ENCODE measurements around the gene EFNA5.

EFNA5 gene

DNA sequence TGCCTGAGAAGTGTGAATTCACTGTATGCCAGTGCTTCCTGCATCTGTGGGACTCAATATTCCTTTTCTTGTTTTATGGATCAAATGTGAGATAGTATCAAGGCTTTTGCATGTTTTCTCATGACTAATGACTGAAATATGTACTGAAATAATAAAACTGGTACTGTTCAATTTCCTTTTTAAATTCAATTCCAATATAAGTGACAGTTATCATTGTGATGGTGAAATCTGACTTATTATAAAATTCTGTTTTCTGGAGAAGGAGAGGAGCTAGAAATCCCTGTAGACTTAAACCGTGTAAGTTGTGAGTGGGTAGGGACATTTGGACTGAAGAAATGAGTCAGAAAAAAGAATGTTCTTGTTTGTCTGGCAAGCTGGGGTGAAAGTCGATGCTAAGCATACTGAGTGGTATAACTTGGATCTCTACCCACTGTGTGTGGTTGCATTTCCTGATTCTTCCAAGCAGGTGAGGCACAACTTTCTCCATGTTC is 245.2 kb downstream of the EFNA5 start:
- DNase-seq (ENCODE audit: low read depth) = no peak

DNA sequence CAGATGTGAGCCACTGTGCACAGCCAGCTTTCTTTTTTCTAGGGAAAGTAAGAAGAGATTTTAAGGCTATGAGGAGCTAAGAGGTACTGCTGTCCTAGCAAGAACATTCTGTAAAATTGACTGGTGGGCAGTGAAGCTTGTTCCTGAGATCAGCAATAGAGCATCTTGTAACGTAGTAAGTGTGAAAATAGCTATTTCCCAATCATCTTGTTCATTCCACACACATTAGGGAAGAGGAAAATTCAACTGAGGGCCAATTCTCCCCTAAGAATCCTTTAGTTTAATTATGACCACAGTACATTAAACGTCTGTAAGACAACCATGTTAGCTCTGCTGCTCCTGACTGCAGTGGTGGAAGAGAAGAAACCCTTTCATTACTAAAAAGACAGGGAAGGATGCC is 246.2 kb downstream of the EFNA5 start:
- no peak for DNase-seq (ENCODE audit: low read depth)

DNA sequence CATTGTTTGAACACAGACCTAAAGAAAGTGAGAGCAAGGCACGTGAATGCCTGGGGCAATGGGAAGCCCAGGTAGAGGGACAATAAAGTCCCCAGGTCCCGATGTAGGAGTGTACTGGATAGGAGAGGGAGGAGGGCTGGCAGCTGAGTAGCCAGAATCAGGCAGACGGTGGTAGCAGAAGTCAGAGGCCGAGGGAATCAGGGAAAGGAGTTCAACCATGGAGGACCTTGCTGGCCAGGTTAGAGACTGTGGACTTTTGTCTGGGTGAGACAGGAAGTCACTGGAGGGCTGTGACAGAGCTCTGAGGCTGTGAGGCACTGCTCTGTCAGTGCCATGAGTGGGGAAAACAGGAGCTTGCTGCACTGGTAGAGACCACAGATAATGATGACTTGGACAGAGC is 248.2 kb downstream of the EFNA5 start:
- DNase-seq (ENCODE audit: low read depth) = no peak

DNA sequence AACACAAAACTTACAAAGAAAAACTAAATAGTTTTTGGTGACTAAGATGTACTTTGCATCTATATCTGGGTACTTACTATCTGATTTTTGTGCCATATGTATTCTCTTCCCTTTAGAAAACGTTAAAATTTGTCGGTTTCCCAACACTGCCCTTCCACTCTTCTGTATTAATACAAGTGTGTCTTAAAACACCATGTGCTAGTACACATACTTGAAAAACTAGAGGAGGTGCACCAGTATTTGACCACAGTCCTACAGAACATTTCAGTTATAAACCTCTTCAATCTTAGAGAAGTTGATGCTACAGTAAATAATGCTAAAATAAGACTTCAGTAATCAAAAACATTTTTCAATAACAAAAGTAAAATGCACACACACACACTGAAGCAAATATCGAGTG is 251.2 kb downstream of the EFNA5 start:
- no peak for DNase-seq (ENCODE audit: low read depth)

DNA sequence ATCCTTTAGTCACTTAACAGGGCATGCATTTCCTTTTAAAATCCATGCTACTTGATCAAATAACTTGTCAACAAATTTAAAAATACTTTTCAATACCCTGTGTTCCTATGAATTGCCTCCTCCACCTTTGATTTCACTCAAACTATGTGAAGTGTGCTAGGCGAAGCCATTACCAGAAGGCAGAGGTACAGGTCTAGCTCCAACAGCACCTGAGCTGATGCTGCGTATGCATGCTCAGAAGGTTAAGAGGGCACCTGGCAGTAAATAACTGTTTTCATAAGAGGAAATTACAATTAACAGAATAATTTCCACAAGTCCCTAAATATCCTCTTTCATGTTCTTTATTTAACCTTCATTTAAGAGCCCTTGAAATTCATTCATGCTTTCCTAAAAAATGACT is 251.8 kb downstream of the EFNA5 start:
- DNase-seq (ENCODE audit: low read depth) = no peak

DNA sequence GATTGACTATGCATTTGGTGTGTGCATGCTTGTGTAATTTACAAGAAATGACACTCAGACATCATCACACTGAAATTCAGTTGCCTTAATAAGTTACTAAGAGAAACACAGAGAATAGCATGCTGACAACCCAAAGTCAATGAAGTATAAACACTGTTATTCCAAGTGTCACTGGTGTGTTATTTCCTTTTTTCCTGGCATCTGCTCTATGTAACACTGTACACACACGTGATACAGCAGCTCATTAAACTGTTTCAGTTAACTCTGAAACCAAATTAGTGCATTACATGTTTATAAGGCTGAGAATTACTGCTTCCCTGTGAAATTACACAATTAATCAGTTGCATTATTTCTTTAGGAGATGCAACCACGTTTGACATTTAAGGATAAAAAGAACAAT is 252.7 kb downstream of the EFNA5 start:
- no peak for DNase-seq (ENCODE audit: low read depth)

DNA sequence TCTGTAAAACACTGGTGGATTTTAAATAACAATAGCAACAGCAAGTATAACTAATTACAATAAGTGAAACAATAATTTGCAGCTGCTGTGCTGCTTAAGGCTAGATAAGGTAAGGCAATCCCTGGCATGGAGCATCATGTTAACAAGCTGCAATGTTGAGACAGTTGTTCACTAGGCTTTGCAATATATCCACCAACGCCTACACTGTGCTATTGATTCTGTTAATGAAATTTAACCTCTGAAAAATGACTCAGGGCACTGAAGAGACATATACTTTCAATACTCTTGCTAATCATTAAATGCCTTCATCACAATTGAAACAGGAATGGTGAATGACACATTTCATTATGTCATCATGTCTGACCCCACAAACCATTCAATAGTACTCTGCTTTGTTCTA is 255.0 kb downstream of the EFNA5 start:
- no peak for DNase-seq (ENCODE audit: low read depth)

DNA sequence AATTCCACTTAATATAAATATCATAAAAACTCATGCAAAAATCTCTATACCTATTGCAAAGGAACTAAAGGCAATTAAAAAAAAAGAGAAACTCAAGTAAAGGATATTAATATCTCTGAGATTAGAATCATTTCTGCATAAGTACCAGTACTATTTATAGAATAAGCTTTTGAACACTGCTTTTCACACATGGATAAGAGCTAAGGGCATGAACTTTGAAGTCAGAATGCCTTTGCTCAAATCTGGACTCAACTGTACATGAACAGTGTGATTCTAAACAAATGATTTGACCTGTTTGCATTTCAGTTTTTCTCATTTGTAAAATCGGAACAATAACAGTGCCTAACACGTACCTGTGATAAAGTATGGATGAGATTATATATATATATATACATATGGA is 255.9 kb downstream of the EFNA5 start:
- no peak for DNase-seq (ENCODE audit: low read depth)

DNA sequence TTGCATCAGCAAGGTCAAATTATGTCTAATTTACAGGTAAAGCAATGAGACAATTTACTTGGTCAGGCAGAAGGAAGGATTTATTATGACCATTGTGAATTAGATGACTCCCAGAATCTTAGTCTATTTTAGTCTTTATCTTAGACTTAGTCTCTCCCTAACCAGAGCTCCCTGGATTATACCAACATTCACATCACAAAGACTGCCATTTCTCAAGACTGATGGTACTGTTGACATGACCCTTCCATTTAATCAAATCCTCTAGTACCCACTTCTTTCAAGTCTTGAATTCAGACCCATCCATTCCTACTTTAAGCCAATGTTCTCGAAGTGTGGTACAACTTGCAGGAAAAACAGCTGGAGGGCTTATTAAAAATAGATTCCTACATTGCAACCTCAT is 257.0 kb downstream of the EFNA5 start:
- DNase-seq (ENCODE audit: low read depth) = no peak

DNA sequence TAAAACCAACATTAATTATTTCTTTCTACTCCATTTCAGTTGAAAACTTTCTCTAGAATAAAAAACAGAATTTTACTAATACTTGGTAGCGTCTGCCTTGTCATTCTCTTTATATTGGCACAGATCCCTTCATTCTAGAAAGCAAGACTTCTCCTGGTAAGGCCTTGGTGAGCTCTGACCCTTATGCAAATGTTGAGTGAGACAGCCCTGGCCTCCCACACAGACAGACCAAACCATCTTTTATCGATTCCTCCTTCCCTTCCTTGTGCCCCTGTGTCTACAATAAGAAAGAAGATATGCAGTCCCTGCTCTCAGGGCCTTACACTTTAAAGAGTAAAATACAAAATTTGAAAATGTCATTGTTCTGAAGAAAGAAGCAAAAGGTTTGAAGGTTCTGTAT is 262.2 kb downstream of the EFNA5 start:
- DNase-seq (ENCODE audit: low read depth) = no peak

DNA sequence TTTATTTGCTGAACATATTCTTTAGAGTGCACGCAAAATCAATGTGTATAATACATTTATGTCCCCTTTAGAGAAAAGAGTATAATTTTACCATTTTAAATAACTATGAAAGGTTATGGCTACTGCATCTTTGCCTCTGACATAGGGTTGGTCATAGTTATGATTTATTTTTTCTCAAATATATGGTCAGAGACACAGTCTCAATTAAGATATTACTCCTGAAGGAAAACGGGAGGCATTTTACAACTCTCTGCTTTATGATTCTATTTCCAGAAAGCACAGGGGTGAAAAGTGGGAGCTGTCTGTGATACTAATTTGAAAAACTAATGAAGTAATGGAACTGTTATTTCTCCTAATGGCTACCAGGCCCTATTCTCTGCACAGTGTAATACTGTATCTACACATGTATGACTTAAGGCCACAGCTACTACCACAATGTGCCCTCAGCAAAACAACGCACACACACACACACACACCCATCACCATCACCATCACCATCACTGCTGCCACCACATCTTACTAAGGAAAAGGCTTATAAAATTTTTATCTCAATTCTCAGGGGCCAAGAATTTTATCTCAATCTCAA is 262.9 kb downstream of the EFNA5 start:
- DNase-seq (ENCODE audit: low read depth) = no peak

DNA sequence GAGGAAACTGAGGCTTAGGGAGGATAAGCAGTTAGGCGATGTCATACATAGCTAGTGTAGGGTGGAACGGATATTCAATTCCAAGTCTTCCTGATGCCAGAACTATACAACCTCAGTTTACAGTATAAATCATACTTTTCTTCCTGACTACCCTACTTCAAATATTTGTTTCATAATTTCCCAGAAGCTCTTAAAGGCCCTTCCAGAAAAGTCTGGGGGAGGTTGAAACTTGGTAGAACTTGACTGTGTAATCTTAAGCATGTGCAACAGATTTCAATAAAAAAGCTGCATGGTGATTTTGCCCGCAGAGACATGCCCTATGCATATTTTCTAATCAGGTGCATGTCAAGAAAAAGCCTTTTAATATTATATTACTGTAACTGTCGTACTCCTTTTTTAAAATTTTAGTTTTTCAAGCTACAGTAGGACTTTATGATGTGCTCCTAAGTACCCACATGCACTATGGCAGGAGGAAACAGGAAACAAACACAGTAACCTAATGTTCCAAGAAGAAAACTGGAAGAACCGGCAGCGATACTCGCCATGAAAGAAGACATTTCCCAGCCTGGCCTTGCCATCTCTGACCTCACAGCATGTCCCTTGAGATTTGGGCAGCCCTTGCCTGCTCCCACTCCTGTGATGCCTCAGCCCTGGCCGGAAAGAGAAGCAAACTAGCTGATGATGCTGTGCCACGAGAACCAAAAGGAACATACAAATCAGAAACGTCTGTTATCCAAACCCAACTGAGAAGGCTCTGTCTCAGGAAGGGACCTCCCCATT is 266.0 kb downstream of the EFNA5 start:
- no peak for DNase-seq (ENCODE audit: low read depth)

DNA sequence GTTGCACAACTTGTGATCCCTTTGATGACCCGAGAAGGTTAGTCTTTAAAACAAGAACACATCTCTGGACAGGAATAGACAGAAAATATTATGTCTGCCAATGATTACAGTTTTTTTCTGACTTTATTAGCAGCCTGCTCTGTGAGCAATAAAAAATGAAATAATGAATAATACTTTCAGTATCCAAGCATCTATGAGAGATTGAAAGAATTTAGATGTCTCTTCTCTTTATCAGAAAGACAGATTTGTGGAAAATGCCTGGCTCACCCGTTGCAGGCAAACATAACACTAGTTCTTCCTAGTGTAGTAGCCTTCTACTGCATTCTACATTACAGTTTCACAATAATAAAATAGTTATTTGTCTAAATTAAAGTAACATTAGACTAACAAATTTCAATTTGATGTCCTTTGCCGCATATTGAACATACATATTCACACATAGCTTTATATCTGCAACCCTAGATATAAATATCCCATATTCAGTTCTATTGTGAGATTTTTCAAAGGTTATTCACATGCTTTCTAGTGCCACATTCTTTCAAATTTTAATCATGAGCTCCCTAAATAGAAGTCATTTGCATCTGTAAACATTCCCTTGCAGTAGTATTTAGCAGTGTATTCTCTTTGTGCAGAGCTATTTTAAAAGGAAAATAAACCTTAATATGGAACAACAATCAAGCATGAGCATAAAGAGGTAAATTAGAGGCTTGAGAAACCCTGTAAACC is 267.3 kb downstream of the EFNA5 start:
- no peak for DNase-seq (ENCODE audit: low read depth)

DNA sequence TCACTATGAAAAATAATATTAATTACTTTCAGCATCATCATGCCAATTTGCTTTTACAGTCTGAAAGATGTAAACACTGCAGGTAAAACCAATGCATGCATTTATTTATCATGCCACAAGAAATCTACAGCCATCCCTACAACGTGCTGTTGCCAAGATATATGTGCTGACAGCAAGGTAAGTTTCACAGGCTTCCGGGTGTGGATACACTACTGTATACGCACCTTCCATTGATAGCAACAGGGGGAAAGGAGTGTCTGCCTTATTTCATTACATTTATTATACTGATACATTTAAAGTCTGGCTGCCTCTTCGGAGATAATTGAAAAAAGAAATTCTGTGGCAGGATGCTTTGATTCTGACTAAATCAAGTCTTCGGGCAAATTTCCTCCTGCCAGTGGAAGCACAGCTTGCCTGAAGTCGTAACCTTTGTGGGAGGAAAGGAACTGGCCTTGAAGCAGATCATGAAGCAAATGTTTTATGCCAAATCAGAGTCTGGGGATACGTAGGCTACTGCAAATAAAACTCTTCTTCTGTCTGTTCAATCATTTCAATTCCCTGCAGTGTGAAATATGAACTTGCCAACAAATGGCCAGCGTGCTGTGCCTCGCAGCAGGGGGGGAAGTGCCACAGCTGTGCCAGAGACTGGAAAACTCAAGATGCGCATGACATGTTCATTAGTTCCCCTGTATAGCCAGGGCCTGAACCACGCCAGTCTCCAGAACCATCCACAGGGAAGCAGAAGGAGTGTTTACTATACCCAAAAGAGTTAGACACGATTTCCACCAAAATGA is 268.1 kb downstream of the EFNA5 start:
- DNase-seq (ENCODE audit: low read depth) = no peak

DNA sequence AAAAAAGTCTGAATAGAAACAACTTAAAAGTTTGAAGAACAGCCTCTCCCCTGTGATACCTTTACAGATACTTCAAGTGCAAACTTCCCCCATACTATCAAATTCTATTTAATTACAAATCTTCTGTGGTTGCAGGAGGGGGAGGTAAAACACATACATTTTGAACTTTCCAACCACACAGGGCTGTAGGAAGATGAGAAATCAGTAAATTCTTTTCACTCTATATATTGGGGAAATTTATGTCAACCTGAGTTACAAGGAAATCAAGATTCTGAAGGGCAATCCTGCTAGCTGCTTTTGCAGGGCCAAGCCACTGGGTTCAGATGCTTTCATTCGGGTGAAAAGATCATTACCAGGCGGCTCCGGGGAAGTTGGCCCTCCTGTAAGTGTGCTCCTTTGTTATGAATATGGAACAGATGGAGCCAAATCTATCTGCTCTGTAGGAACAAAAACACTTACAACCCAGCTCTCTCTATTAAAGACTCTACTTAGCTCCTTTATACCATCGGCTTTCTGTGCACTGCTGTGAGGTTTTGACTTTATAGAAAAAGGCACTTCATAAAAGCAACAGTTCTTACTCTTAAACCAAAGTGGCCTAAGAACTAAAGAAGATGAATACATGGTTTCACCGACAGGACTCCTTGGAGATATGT is 269.1 kb downstream of the EFNA5 start:
- DNase-seq (ENCODE audit: low read depth) = no peak

DNA sequence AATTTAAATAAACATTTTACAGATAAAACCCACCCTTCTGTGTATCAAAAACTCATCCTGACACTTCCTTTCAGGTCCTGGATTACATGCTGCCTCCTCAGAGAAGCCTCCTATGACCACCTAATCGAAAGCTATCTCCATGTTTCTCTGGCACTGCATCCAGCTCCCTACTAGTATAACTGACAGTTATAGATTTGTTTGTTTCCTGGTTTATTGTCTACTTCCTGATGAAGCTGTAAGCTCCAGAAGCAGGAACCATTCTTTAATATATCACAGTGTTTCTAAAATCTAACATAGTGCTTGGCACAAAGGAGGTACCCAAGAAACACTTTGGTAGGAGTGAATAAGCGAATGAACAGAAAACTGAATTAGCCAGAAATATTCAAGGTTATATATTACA is 270.4 kb downstream of the EFNA5 start:
- DNase-seq (ENCODE audit: low read depth) = no peak

DNA sequence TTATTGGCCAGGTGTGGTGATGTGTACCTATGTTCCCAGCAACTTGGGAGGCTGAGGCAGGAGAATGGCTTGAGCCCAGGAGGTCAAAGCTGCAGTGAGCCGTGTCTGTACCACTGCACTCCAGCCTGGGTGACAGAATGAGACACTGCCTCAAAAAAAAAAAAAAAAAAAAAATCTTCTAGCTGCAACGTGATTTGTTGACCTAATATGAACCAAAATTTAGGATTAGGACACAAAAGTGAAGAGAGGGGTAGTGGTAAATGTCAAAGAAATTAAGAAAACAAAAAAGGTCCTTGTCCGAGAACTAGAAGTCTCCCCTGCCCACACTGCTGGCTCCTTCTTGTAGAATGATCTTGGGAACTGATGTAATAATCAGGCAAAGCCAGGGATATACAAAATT is 272.0 kb downstream of the EFNA5 start:
- no peak for DNase-seq (ENCODE audit: low read depth)

DNA sequence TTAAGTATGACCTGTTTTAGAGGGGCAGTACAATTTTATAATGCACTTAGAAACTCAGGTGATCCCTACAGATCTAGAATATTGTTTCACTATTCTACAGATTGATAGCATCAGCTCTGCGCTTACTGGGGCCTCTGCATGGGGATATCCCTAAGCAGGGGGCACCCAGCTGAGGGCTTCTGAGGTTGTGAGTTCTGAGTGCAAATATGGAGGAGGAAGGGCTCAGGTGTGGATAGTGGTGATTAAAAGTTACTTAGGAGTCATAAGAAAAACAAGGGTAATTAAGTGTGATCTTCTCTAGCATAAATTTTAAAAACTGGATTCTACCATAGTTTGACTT is 274.4 kb downstream of the EFNA5 start:
- DNase-seq (ENCODE audit: low read depth) = no peak

DNA sequence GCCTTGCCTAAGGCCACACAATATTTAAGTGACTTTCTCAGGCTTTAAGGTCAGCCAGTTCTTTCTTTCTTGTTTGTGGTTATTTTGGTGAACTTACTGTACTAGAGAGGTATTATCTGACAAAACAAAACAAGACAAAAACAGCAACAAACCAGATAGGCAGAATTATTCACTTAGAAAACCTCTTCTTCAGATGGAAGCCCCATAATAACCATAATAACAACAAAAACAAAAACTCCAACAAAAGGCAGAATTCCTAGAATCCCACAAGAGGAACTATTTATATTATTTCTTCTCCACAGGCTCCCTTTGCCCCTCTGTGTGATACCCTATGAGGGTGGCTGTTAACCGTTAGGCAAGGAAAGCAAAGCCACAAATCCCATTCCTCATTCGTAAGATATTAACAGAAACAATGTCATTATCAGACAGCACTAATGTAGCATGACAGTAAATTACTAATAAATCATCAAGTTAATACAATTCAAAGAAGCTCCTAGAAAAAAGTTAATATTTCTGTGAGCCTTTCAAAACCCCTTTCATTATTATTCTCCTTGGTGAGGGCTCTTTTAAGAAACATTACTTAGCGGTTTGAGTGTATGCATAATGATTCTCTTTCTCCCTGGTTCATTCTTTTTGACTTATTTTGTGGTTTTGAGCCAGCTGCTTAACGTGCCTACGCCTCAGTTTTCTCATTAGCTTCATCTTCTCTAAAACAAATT is 274.9 kb downstream of the EFNA5 start:
- no peak for DNase-seq (ENCODE audit: low read depth)

DNA sequence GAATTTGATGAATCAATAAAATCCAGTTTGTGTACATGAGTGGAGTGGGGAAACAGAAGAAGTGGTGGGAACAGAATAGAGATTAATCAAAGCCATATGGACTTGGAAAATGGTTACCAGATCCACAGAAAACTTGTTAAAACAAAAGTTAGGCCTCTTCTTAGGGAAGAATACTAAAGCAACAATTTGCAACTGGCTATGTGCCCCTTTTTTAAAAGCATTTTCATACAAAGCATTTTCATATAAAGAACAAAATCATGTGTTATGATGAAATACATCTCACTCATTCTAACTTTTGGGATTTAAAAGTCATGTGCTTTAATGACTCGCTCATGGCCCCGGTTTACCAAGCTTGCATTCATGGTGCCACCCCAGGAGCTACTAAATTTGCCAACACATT is 276.9 kb downstream of the EFNA5 start:
- no peak for DNase-seq (ENCODE audit: low read depth)

DNA sequence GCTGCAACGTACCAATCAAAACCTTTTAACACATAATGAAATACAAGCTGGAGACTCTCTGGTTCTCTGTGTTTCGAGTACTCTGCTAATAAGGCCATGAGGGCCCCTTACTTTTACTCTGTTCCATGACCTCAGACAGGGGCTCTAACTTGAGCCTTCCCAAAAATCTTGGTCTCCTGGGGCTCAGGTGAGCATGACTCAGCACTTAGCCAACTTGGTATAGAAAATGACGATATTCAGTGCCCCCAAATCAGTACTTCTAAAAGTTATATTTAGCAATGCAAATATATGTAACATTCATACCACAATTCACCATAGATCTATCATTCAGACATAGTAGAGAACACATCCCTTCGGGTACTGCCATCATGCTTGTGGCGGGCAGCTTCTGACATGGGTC is 278.9 kb downstream of the EFNA5 start:
- DNase-seq (ENCODE audit: low read depth) = no peak

DNA sequence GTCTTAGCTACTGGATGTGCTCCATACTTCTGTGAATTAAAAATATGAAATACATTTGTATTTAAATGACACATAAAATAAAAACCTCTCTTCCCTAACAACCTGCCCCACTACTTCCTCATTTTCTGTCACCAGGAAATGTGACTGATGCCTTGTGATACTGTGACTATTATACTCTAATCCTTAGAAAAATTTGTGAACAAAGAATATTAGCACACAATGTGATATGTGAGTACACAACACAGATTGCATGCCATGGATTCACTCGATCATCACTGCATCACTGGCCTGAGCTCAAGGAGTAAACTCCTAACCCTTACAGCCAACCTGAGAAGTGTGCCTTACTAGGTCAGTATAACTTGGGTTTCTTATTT is 281.0 kb downstream of the EFNA5 start:
- DNase-seq (ENCODE audit: low read depth) = no peak
